ENCODE data around the gene ST6GAL1. TPM values are rescaled to one million over a fixed set of nuclear protein-coding genes. Genes with fewer than 3 reads are reported as not detected.

ST6GAL1 gene
- total RNA-seq, 4 donors from 2014 or later = 11.1 to 29.8 (median 18.6) TPM

GRCh38 chr3:187120326-187120725, 190.0 kb downstream of the ST6GAL1 start:
- intact Hi-C loops (cut with DNase I; ENCODE audit: low total_unique reads) = no loop called here
- in situ Hi-C loops (cut with MboI; ENCODE audit: low sequenced_read_pairs in 4 of 4) = no loop called here

DNA sequence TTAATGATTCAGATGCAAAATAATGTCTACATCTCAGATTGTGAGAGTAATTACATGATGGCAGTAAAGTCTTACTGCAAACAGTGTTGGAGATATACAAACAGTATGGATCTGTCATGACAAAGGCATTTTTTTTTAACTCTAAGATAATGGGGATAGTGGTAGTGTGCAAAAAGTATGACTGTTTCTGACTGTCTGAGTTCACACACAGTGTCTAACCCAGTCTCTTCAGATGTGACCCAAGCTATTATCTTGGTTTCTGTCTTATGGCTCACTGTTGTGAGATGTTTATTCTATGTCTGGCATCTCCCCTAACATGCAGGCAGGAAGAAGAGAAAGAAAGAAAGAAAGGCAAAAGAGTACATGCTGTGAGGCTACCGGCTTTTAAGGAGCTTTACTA, 191.9 kb downstream of the ST6GAL1 start:
- ATAC-seq = no peak

More at GRCh38 chr3:187120326-187120725, 190.0 kb downstream of the ST6GAL1 start:
- Histone ChIP-seq H3K9me3 (no peaks in the 10 kb centered on the region), H3K27ac (no peak overlapping the region), H3K4me3 (no peak overlapping the region), H3K27me3 (no peaks in the 10 kb centered on the region), H3K4me1 (no peaks in the 10 kb centered on the region), H3K36me3 (no peaks in the 10 kb centered on the region)
- no peak for ATAC-seq
- no peak for TF ChIP-seq POLR2A (IDR thresholded peaks at IDR 0.05)
- TF ChIP-seq, protein P1, sequence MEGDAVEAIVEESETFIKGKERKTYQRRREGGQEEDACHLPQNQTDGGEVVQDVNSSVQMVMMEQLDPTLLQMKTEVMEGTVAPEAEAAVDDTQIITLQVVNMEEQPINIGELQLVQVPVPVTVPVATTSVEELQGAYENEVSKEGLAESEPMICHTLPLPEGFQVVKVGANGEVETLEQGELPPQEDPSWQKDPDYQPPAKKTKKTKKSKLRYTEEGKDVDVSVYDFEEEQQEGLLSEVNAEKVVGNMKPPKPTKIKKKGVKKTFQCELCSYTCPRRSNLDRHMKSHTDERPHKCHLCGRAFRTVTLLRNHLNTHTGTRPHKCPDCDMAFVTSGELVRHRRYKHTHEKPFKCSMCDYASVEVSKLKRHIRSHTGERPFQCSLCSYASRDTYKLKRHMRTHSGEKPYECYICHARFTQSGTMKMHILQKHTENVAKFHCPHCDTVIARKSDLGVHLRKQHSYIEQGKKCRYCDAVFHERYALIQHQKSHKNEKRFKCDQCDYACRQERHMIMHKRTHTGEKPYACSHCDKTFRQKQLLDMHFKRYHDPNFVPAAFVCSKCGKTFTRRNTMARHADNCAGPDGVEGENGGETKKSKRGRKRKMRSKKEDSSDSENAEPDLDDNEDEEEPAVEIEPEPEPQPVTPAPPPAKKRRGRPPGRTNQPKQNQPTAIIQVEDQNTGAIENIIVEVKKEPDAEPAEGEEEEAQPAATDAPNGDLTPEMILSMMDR (IDR thresholded peaks at IDR 0.05 in 4 of 5, conservative IDR thresholded peaks at IDR 0.05 in 1 of 5) = no peak
- DNase-seq = no peak

GRCh38 chr3:187125319-187126031, 195.1 kb downstream of the ST6GAL1 start:
- TF ChIP-seq, protein P1 (IDR thresholded peaks at IDR 0.05 in 4 of 5, conservative IDR thresholded peaks at IDR 0.05 in 1 of 5) = no peak
- TF ChIP-seq POLR2A (IDR thresholded peaks at IDR 0.05) = no peak
- no peak for DNase-seq
- in situ Hi-C loops (cut with MboI; ENCODE audit: low sequenced_read_pairs in 4 of 4) = no loop called here
- H3K4me3 ChIP-seq = no peak overlapping the region
- H3K36me3 ChIP-seq = no peaks in the 10 kb centered on the region
- no peaks in the 10 kb centered on the region for H3K4me1 ChIP-seq
- no peak for ATAC-seq
- no peaks in the 10 kb centered on the region for H3K27me3 ChIP-seq
- no peak overlapping the region for H3K27ac ChIP-seq
- H3K9me3 ChIP-seq = no peaks in the 10 kb centered on the region
- intact Hi-C loops (cut with DNase I; ENCODE audit: low total_unique reads) = no loop called here

More for the DNA sequence above, 191.9 kb downstream of the ST6GAL1 start:
- Histone ChIP-seq H3K4me3 (no peak overlapping the region), H3K4me1 (no peaks in the 10 kb centered on the region), H3K36me3 (no peaks in the 10 kb centered on the region), H3K27me3 (no peaks in the 10 kb centered on the region), H3K9me3 (no peaks in the 10 kb centered on the region), H3K27ac (no peak overlapping the region)
- DNase-seq = no peak
- TF ChIP-seq, protein P1 (IDR thresholded peaks at IDR 0.05 in 4 of 5, conservative IDR thresholded peaks at IDR 0.05 in 1 of 5) = no peak
- no peak for TF ChIP-seq POLR2A (IDR thresholded peaks at IDR 0.05)
- intact Hi-C loops (cut with DNase I; ENCODE audit: low total_unique reads) = no loop called here
- in situ Hi-C loops (cut with MboI; ENCODE audit: low sequenced_read_pairs in 4 of 4) = no loop called here

Other genes with a start within 250 kb of the ST6GAL1 start
- gene KNG1, start 213.2 kb upstream of the ST6GAL1 start, total RNA-seq = 1 to 10 TPM in 1 of 4 donors, under 1 TPM in 1, not detected in 2; 0.55 to 1.2 TPM
- 100 to 1,000 TPM; 531 to 622 (median 574) TPM for gene EIF4A2, start 146.9 kb upstream of the ST6GAL1 start, total RNA-seq
- gene RFC4, start 124.0 kb upstream of the ST6GAL1 start, total RNA-seq = 10 to 100 TPM in 1 of 4 donors, 1 to 10 TPM in 3; 4.5 to 15.1 (median 7.3) TPM
- 1 to 10 TPM in 2 of 4 donors, under 1 TPM in 2; 0.33 to 4.1 (median 1.8) TPM for gene ADIPOQ, start 87.8 kb upstream of the ST6GAL1 start, total RNA-seq
- 1 to 10 TPM in 1 of 4 donors, under 1 TPM in 1, not detected in 2; 0.71 to 1.6 TPM for gene RPL39L, start 209.0 kb downstream of the ST6GAL1 start, total RNA-seq

Measured in gastrocnemius medialis (tissue), 4 donors.